HepG2 (cell line): ENCODE data around the gene ALOX5AP. TPM values are rescaled to one million over a fixed set of nuclear protein-coding genes. Genes with fewer than 3 reads are reported as not detected.

Experiments
- ATAC-seq: fragments of 200-7000 bp; cut with Tn5 transposase; 3 replicates; pipeline ENCODE4 v1.9.1; 2020; ENCODE audit warnings: mild to moderate bottlenecking, moderate library complexity
- BruUV-seq: library from RNA; stranded (reverse); fragments of 400-500 nt; replicated peaks from 2 replicates; lab custom pipeline; 2021; lab: Mats Ljungman, UMichigan
- CTCF ChIA-PET: fragments of 300-600 bp; formaldehyde crosslinking; extraction: SDS; loops from one replicate; lab custom pipeline; 2021; ENCODE audit warnings: low total read pairs, inconsistent platforms, low intra/inter-chr PET ratio; lab: Yijun Ruan, JAX
- POLR2A ChIA-PET: fragments of 350-600 bp; sonication (Branson Sonifier 250); formaldehyde crosslinking; loops from one replicate; lab custom pipeline; 2020; ENCODE audit warnings: antibody characterized with exemption, inconsistent platforms; lab: Yijun Ruan, JAX
- DNase-seq: peaks from one replicate; pipeline ENCODE4 v3.0.0-alpha.2; 2015; ENCODE audit warnings: low spot score
- FAIRE-seq: peaks from 3 replicates; lab custom pipeline; 2011; peaks lifted over from hg19 to GRCh38; lab: Jason Lieb, UNC
- H2AFZ ChIP-seq: one replicate; pipeline ENCODE4 v1.6.1; 2011; ENCODE audit warnings: low read length, inconsistent platforms
- H3K27ac ChIP-seq: fragments of 300-600 bp; 3 replicates; pipeline ENCODE4 v1.8.0; 2011; ENCODE audit warnings: mixed run types, mild to moderate bottlenecking, mixed read lengths, low read length, inconsistent platforms; ENCODE audit not compliant: insufficient read depth; ENCODE audit errors: extremely low read length
- H3K27me3 ChIP-seq, 2 experiments: fragments of 200-600 bp in 1 of 2; 2 replicates in 1 of 2; 3 replicates in 1 of 2; pipeline versions ENCODE4 v1.6.0 to v1.8.0; 2011; ENCODE audit warnings: low read length in 2 of 2, mild to moderate bottlenecking in 2 of 2, moderate library complexity in 2 of 2, inconsistent platforms in 1 of 2; ENCODE audit not compliant: insufficient read depth in 2 of 2, control insufficient read depth in 1 of 2
- H3K36me3 ChIP-seq, 2 experiments: fragments of 200-600 bp in 1 of 2; replicated peaks in 1 of 2; 2 replicates in 1 of 2; 3 replicates in 1 of 2; pipeline versions ENCODE4 v1.5.1 to v1.8.0; 2011; ENCODE audit warnings: low read length in 2 of 2, inconsistent platforms in 1 of 2; ENCODE audit not compliant: insufficient read depth in 2 of 2, control insufficient read depth in 1 of 2
- H3K4me1 ChIP-seq: 2 replicates; pipeline ENCODE4 v1.5.1; 2012; ENCODE audit warnings: low read length, inconsistent platforms; ENCODE audit not compliant: insufficient read depth
- H3K4me2 ChIP-seq: 2 replicates; pipeline ENCODE4 v1.6.0; 2011; ENCODE audit warnings: low read depth, low read length, inconsistent platforms
- H3K4me3 ChIP-seq, 3 experiments: fragments of 200-600 bp in 1 of 3; sonication (generic), shearing (Covaris generic) in 1 of 3; replicated peaks in 1 of 3; 2 replicates each; pipeline ENCODE4 v1.5.1; 2011 to 2016; ENCODE audit warnings: low read length in 3 of 3, inconsistent platforms in 2 of 3, low read depth in 2 of 3, mild to moderate bottlenecking in 2 of 3, control low read depth in 1 of 3, mixed read lengths in 1 of 3; ENCODE audit not compliant: insufficient read depth in 1 of 3
- H3K79me2 ChIP-seq: one replicate; pipeline ENCODE4 v1.6.1; 2011; ENCODE audit warnings: low read length, inconsistent platforms; ENCODE audit not compliant: insufficient read depth
- H3K9ac ChIP-seq: 2 replicates; pipeline ENCODE4 v1.6.0; 2011; ENCODE audit warnings: mild to moderate bottlenecking, low read depth, low read length, inconsistent platforms; ENCODE audit not compliant: insufficient read depth
- H3K9me3 ChIP-seq: 2 replicates; pipeline ENCODE4 v1.5.1; 2012; ENCODE audit warnings: mild to moderate bottlenecking, low read length
- H4K20me1 ChIP-seq: 2 replicates; pipeline ENCODE4 v1.6.0; 2011; ENCODE audit warnings: inconsistent platforms, mild to moderate bottlenecking, low read length, moderate library complexity; ENCODE audit not compliant: insufficient read depth
- BCL6 ChIP-seq: IDR thresholded peaks from 2 replicates; pipeline ENCODE4 v1.6.1; 2016; ENCODE audit warnings: missing genetic modification reagents, missing compliant biosample characterization
- EZH2 ChIP-seq: conservative IDR thresholded peaks from 2 replicates; pipeline ENCODE4 v1.6.1; 2012; ENCODE audit warnings: mild to moderate bottlenecking, low read depth, low read length, moderate library complexity
- HNF4A ChIP-seq: sonication (generic); formaldehyde crosslinking; IDR thresholded peaks from 2 replicates; pipeline ENCODE4 v1.4.0; 2020; ENCODE audit warnings: missing genetic modification reagents
- JARID2 ChIP-seq: sonication (generic); formaldehyde crosslinking; IDR thresholded peaks from 2 replicates; pipeline ENCODE4 v1.8.1; 2023; ENCODE audit warnings: missing genetic modification reagents, inconsistent platforms; ENCODE audit not compliant: insufficient replicate concordance
- NR2F6 ChIP-seq, 2 experiments: IDR thresholded peaks; 2 replicates each; pipeline ENCODE4 v1.6.1; 2016; ENCODE audit warnings: antibody characterized with exemption in 1 of 2, mild to moderate bottlenecking in 1 of 2
- RORA ChIP-seq: sonication (generic); formaldehyde crosslinking; IDR thresholded peaks from 2 replicates; pipeline ENCODE4 v1.5.0; 2020; ENCODE audit warnings: mild to moderate bottlenecking, missing genetic modification reagents, moderate library complexity
- ZBTB38 ChIP-seq: sonication (generic); formaldehyde crosslinking; IDR thresholded peaks from 2 replicates; pipeline ENCODE4 v1.5.1; 2020; ENCODE audit warnings: mild to moderate bottlenecking, missing genetic modification reagents
- ZNF331 ChIP-seq: sonication (generic); formaldehyde crosslinking; IDR thresholded peaks from 2 replicates; pipeline ENCODE4 v1.4.0; 2020; ENCODE audit warnings: missing genetic modification reagents
- ZNF354B ChIP-seq: sonication (generic); formaldehyde crosslinking; IDR thresholded peaks from 2 replicates; pipeline ENCODE4 v1.8.0; 2022; ENCODE audit warnings: mild to moderate bottlenecking, missing genetic modification reagents
- ZNF570 ChIP-seq: sonication (generic); formaldehyde crosslinking; IDR thresholded peaks from 2 replicates; pipeline ENCODE4 v1.4.0; 2020; ENCODE audit warnings: mild to moderate bottlenecking, missing genetic modification reagents, borderline replicate concordance
- ZSCAN30 ChIP-seq: sonication (generic); formaldehyde crosslinking; IDR thresholded peaks from 2 replicates; pipeline ENCODE4 v1.5.0; 2020; ENCODE audit warnings: mild to moderate bottlenecking, missing genetic modification reagents
- WGBS: methylation state at CpG from one replicate; pipeline ENCODE4 v1.1.6; 2017; ENCODE audit warnings: low lambda C conversion rate; 5-methylcytosine and 5-hydroxymethylcytosine counted together
- in situ Hi-C: cut with HindIII; loops from 2 replicates; pipeline ENCODE4 v1.10.0; 2017; ENCODE audit warnings: low pct_unique_long_range_greater_than_20kb; ENCODE audit not compliant: extremely low pct_ligation_motif_present
- intact Hi-C: fragments of 100-400 bp; cut with micrococcal nuclease; formaldehyde crosslinking; loops from one replicate; pipeline ENCODE4 v1.10.0; 2022; ENCODE audit not compliant: unreplicated experiment
- polyA plus RNA-seq, 8 experiments: library from polyadenylated mRNA; depleted of rRNA in 3 of 8; stranded (reverse) in 7 of 8; unstranded in 1 of 8; fragments of >200 nt; fragmentation: Illumina TruSeq in 4 of 8; extraction: Trizol in 4 of 8; gene quantifications; 2 replicates each; pipeline versions ENCODE4 v1.2.1 to v1.2.3, GENCODE V29; 2011 to 2016; ENCODE audit warnings: low read depth in 4 of 8, missing spikeins in 1 of 8, mixed read lengths in 1 of 8; ENCODE audit not compliant: insufficient read depth in 1 of 8
- total RNA-seq, 5 experiments: library from RNA; depleted of rRNA; stranded (reverse); fragments of >200 nt; fragmentation: Illumina TruSeq; extraction: Trizol; gene quantifications; 2 replicates each; pipeline ENCODE4 v1.2.3, GENCODE V29; 2016; ENCODE audit warnings: low read depth in 1 of 5
- TF ChIP-seq, protein P1 (sequence below): sonication (generic); formaldehyde crosslinking; IDR thresholded peaks from 2 replicates; pipeline ENCODE4 v1.5.0; 2020; ENCODE audit warnings: mild to moderate bottlenecking, missing genetic modification reagents, moderate library complexity

Gene ALOX5AP
- total and polyA plus RNA-seq, 2 of the 13 experiments (the other 11 are each of a cell fraction or from before 2014, with no cell fraction given), result 0.97 to 1.2 TPM

DNA sequence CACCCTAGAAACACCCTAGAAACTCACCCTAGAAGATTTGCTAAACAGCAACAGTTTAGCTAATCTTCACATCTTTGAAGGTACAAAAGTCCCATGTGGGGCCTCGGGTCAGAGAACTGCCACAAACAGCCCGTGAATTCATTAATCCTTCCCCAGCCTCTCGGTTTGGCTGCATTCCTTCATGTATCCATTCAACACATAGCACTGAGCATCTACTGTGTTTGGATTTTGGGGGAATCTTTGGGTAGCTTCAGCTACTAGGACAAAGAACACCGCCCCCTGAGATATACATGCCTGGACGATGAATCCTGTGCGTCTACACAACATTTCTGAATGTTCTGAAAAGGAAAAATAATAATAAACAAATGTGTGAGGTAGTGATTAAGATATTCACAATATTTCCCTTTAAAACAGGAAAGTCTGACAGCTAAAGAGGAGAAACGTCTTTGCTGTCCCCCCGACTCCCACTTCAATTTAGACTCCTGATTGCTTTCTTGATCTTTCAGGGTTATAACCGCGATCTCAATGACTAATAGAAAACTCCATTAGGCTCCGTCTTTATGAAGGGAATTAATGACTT, 63.5 kb downstream of the ALOX5AP start:
- in situ Hi-C loops (loop anchor here (5.0 kb wide), 1 partner anchor 122 kb away; no protein-coding TSS in a partner anchor), intact Hi-C loops (no loop called here)
- ATAC-seq, result peak; percentile 58
- Histone ChIP-seq H3K4me2 (peak overlapping the region; percentile 57), H3K9ac (no peak overlapping the region), H2AFZ (no peak overlapping the region), H3K36me3 (no peaks in the 10 kb centered on the region), H3K4me1 (peaks cover 54% of the 10 kb centered on the region), H3K27ac (no peak overlapping the region), H3K4me3 (no peak overlapping the region), H3K9me3 (no peaks in the 10 kb centered on the region), H3K79me2 (no peaks in the 10 kb centered on the region), H4K20me1 (no peaks in the 10 kb centered on the region), H3K27me3 (no peaks in the 10 kb centered on the region; a peak in 1 of 5 replicates)
- DNase-seq, result peak; percentile 38
- no peak for TF ChIP-seq JARID2 (CRISPR knock-in tag)
- no peak for TF ChIP-seq EZH2
- TF ChIP-seq BCL6 (CRISPR knock-in tag), result peak; percentile 19; the same call in 1 of the 2 replicates
- no peak for TF ChIP-seq ZNF570 (CRISPR knock-in tag)
- TF ChIP-seq ZBTB38 (CRISPR knock-in tag), result no peak
- no peak for TF ChIP-seq ZNF331 (CRISPR knock-in tag)
- TF ChIP-seq NR2F6 (IDR thresholded peaks at IDR 0.05), result peak; percentile 27; the same call in 1 of the 2 replicates
- TF ChIP-seq NR2F6 (CRISPR knock-in tag; IDR thresholded peaks at IDR 0.05), result no peak
- no peak for TF ChIP-seq ZNF354B (CRISPR knock-in tag)
- TF ChIP-seq HNF4A, result peak; percentile 46; the same call in 1 of the 2 replicates
- no peak for TF ChIP-seq ZSCAN30 (CRISPR knock-in tag)
- TF ChIP-seq, protein P1, sequence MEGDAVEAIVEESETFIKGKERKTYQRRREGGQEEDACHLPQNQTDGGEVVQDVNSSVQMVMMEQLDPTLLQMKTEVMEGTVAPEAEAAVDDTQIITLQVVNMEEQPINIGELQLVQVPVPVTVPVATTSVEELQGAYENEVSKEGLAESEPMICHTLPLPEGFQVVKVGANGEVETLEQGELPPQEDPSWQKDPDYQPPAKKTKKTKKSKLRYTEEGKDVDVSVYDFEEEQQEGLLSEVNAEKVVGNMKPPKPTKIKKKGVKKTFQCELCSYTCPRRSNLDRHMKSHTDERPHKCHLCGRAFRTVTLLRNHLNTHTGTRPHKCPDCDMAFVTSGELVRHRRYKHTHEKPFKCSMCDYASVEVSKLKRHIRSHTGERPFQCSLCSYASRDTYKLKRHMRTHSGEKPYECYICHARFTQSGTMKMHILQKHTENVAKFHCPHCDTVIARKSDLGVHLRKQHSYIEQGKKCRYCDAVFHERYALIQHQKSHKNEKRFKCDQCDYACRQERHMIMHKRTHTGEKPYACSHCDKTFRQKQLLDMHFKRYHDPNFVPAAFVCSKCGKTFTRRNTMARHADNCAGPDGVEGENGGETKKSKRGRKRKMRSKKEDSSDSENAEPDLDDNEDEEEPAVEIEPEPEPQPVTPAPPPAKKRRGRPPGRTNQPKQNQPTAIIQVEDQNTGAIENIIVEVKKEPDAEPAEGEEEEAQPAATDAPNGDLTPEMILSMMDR (CRISPR knock-in tag), result no peak
- no peak for TF ChIP-seq RORA
- CTCF ChIA-PET, result no interaction called here
- POLR2A ChIA-PET, result no interaction called here
- no TSS peak for BruUV-seq
- WGBS, result 51% methylated on average over 9 of the region's 11 CpGs
- FAIRE-seq, result no peak
